Trophoblast cell (in vitro differentiated cells and primary cell): ENCODE results near the gene TRIM75. TPM values are rescaled to one million over a fixed set of nuclear protein-coding genes. Genes with fewer than 3 reads are reported as not detected.

ENCODE experiments used
- DNase-seq, 2 donors: peaks; one replicate each; pipeline ENCODE4 v3.0.0-alpha.2; 2016
- H2AFZ ChIP-seq: 2 replicates; pipeline ENCODE4 v1.6.1; 2013; ENCODE audit warnings: low read length, moderate library complexity, mild to moderate bottlenecking; ENCODE audit not compliant: insufficient read depth, poor library complexity
- H2AK5ac ChIP-seq: 2 replicates; pipeline ENCODE4 v1.6.1; 2013; ENCODE audit warnings: mild to moderate bottlenecking, low read length
- H2BK120ac ChIP-seq: 2 replicates; pipeline ENCODE4 v1.6.1; 2013; ENCODE audit warnings: low read length, mild to moderate bottlenecking, moderate library complexity; ENCODE audit not compliant: insufficient read depth, poor library complexity
- H2BK12ac ChIP-seq: 2 replicates; pipeline ENCODE4 v1.6.1; 2013; ENCODE audit warnings: mild to moderate bottlenecking, low read length, moderate library complexity
- H2BK5ac ChIP-seq: 2 replicates; pipeline ENCODE4 v1.6.1; 2013; ENCODE audit warnings: low read length, low read depth, moderate library complexity, mild to moderate bottlenecking; ENCODE audit not compliant: poor library complexity
- H3K14ac ChIP-seq: 2 replicates; pipeline ENCODE4 v1.6.1; 2013; ENCODE audit warnings: mild to moderate bottlenecking, low read length
- H3K18ac ChIP-seq: 2 replicates; pipeline ENCODE4 v1.6.1; 2013; ENCODE audit warnings: mild to moderate bottlenecking, low read length
- H3K23ac ChIP-seq: 2 replicates; pipeline ENCODE4 v1.6.1; 2013; ENCODE audit warnings: low read length
- H3K27ac ChIP-seq: 2 replicates; pipeline ENCODE4 v1.5.1; 2013; ENCODE audit warnings: low read depth, mild to moderate bottlenecking, inconsistent platforms, low read length, moderate library complexity
- H3K27me3 ChIP-seq: 2 replicates; pipeline ENCODE4 v1.6.1; 2013; ENCODE audit warnings: inconsistent platforms, mild to moderate bottlenecking, low read length, moderate library complexity; ENCODE audit not compliant: insufficient read depth
- H3K36me3 ChIP-seq, 2 experiments: 1 replicate in 1 of 2; 2 replicates in 1 of 2; pipeline ENCODE4 v1.6.1; 2013; ENCODE audit warnings: low read length in 2 of 2, mild to moderate bottlenecking in 2 of 2, moderate library complexity in 1 of 2; ENCODE audit not compliant: insufficient read depth in 2 of 2, control insufficient read depth in 1 of 2
- H3K4ac ChIP-seq: 2 replicates; pipeline ENCODE4 v1.6.1; 2013; ENCODE audit warnings: low read depth, mild to moderate bottlenecking, low read length, moderate library complexity
- H3K4me1 ChIP-seq, 2 experiments: 1 replicate in 1 of 2; 2 replicates in 1 of 2; pipeline ENCODE4 v1.6.1; 2013; ENCODE audit warnings: low read length in 2 of 2, mild to moderate bottlenecking in 2 of 2, moderate library complexity in 1 of 2; ENCODE audit not compliant: insufficient read depth in 2 of 2, control insufficient read depth in 1 of 2
- H3K4me2 ChIP-seq: 2 replicates; pipeline ENCODE4 v1.6.1; 2013; ENCODE audit warnings: inconsistent platforms, mild to moderate bottlenecking, low read length, moderate library complexity
- H3K4me3 ChIP-seq: 2 replicates; pipeline ENCODE4 v1.5.1; 2013; ENCODE audit warnings: mild to moderate bottlenecking, low read depth, low read length, inconsistent platforms
- H3K79me1 ChIP-seq: one replicate; pipeline ENCODE4 v1.6.1; 2013; ENCODE audit warnings: low read length
- H3K79me2 ChIP-seq: 2 replicates; pipeline ENCODE4 v1.6.1; 2013; ENCODE audit warnings: low read length, mild to moderate bottlenecking; ENCODE audit not compliant: control insufficient read depth, insufficient read depth, poor library complexity
- H3K9ac ChIP-seq: 2 replicates; pipeline ENCODE4 v1.6.1; 2013; ENCODE audit warnings: mild to moderate bottlenecking, low read length
- H3K9me3 ChIP-seq: 2 replicates; pipeline ENCODE4 v1.6.1; 2013; ENCODE audit warnings: low read depth, mild to moderate bottlenecking, control low read depth, inconsistent platforms, low read length; ENCODE audit not compliant: insufficient read depth
- H4K12ac ChIP-seq: 2 replicates; pipeline ENCODE4 v1.6.1; 2013; ENCODE audit warnings: low read depth, mild to moderate bottlenecking, low read length, moderate library complexity
- H4K8ac ChIP-seq: 2 replicates; pipeline ENCODE4 v1.6.1; 2013; ENCODE audit warnings: low read depth, mild to moderate bottlenecking, low read length, moderate library complexity
- H4K91ac ChIP-seq: one replicate; pipeline ENCODE4 v1.6.1; 2013; ENCODE audit warnings: low read depth, mild to moderate bottlenecking, low read length, moderate library complexity
- WGBS: extraction: QIAGEN DNeasy Blood & Tissue Kit; methylation state at CpG from one replicate; pipeline ENCODE4 v1.1.7; 2013; ENCODE audit warnings: missing lambda C conversion rate; ENCODE audit not compliant: insufficient read length, insufficient coverage; ENCODE audit errors: extremely low coverage; 5-methylcytosine and 5-hydroxymethylcytosine counted together
- polyA plus RNA-seq: library from polyadenylated mRNA; stranded (reverse); fragments of 200-250 nt; gene quantifications from 2 replicates; pipeline ENCODE4 v1.2.3, GENCODE V29; 2013

TRIM75 gene
- polyA plus RNA-seq = not detected in 2 replicates

- H3K36me3 ChIP-seq = no peaks in the 10 kb centered on the region
- no peaks in the 10 kb centered on the region for H3K79me2 ChIP-seq
- no peak within 1 kb of the TSS for H4K12ac ChIP-seq
- no peak within 1 kb of the TSS for H3K14ac ChIP-seq
- no peak within 1 kb of the TSS for H3K9ac ChIP-seq
- H2BK5ac ChIP-seq = no peak within 1 kb of the TSS
- no peak within 1 kb of the TSS for H2AFZ ChIP-seq
- no peak within 1 kb of the TSS for H4K91ac ChIP-seq
- no peak within 1 kb of the TSS for H4K8ac ChIP-seq
- H3K79me1 ChIP-seq = no peaks in the 10 kb centered on the region
- H3K4me2 ChIP-seq = no peak within 1 kb of the TSS
- no peak within 1 kb of the TSS for H3K18ac ChIP-seq
- H2BK120ac ChIP-seq = no peak within 1 kb of the TSS
- no CpG with 5 or more reads among the region's 6 CpGs for WGBS
- no peak for DNase-seq
- H3K23ac ChIP-seq = no peak within 1 kb of the TSS
- no peak within 1 kb of the TSS for H2BK12ac ChIP-seq
- H3K27me3 ChIP-seq = no peaks in the 10 kb centered on the region
- no peak within 1 kb of the TSS for H2AK5ac ChIP-seq
- H3K9me3 ChIP-seq = no peaks in the 10 kb centered on the region
- no peak within 1 kb of the TSS for H3K27ac ChIP-seq
- H3K4me1 ChIP-seq = no peaks in the 10 kb centered on the region
- no peak within 1 kb of the TSS for H3K4me3 ChIP-seq
- no peak within 1 kb of the TSS for H3K4ac ChIP-seq
These were observed at the start of gene TRIM75 for GRCh38 chr4:165053645-165054044. Gene TRIM75 (plus strand): TSS chr4:165053866. CDS start chr4:165059148, 5,282 bp downstream.

GRCh38 chr4:165005352-165005925, 48.2 kb upstream of the TRIM75 start:
- Histone ChIP-seq H3K79me2 (no peaks in the 10 kb centered on the region), H3K23ac (no peak overlapping the region), H4K91ac (no peak overlapping the region), H2BK12ac (no peak overlapping the region), H4K12ac (no peak overlapping the region), H2BK5ac (no peak overlapping the region), H3K27ac (no peak overlapping the region), H2BK120ac (no peak overlapping the region), H3K36me3 (no peaks in the 10 kb centered on the region), H3K79me1 (no peaks in the 10 kb centered on the region), H3K18ac (no peak overlapping the region), H3K27me3 (no peaks in the 10 kb centered on the region), H2AK5ac (no peak overlapping the region), H2AFZ (no peak overlapping the region), H4K8ac (no peak overlapping the region), H3K14ac (no peak overlapping the region), H3K4me2 (no peak overlapping the region), H3K4me1 (no peaks in the 10 kb centered on the region), H3K9ac (no peak overlapping the region), H3K4me3 (no peak overlapping the region), H3K9me3 (no peaks in the 10 kb centered on the region), H3K4ac (no peak overlapping the region)
- no CpG with 5 or more reads among the region's 6 CpGs for WGBS
- no peak for DNase-seq

GRCh38 chr4:165006456-165006855, 47.2 kb upstream of the TRIM75 start:
- Histone ChIP-seq H3K9me3 (no peaks in the 10 kb centered on the region), H3K79me1 (no peaks in the 10 kb centered on the region), H3K4me3 (no peak overlapping the region), H3K27ac (no peak overlapping the region), H3K14ac (no peak overlapping the region), H3K23ac (no peak overlapping the region), H2BK12ac (no peak overlapping the region), H2AK5ac (no peak overlapping the region), H3K4ac (no peak overlapping the region), H3K27me3 (no peaks in the 10 kb centered on the region), H2BK5ac (no peak overlapping the region), H4K12ac (no peak overlapping the region), H3K79me2 (no peaks in the 10 kb centered on the region), H3K9ac (no peak overlapping the region), H3K36me3 (no peaks in the 10 kb centered on the region), H2AFZ (no peak overlapping the region), H3K18ac (no peak overlapping the region), H2BK120ac (no peak overlapping the region), H4K91ac (no peak overlapping the region), H3K4me1 (no peaks in the 10 kb centered on the region), H3K4me2 (no peak overlapping the region), H4K8ac (no peak overlapping the region)
- DNase-seq = no peak
- WGBS = no CpG with 5 or more reads among the region's 9 CpGs

- no peak overlapping the region for H3K27ac ChIP-seq
- H3K23ac ChIP-seq = no peak overlapping the region
- H4K8ac ChIP-seq = no peak overlapping the region
- H2BK120ac ChIP-seq = no peak overlapping the region
- DNase-seq = no peak
- H3K4ac ChIP-seq = no peak overlapping the region
- H3K27me3 ChIP-seq = no peaks in the 10 kb centered on the region
- H3K79me1 ChIP-seq = no peaks in the 10 kb centered on the region
- no CpG with 5 or more reads among the region's 5 CpGs for WGBS
- H2AFZ ChIP-seq = no peak overlapping the region
- H2BK12ac ChIP-seq = no peak overlapping the region
- no peaks in the 10 kb centered on the region for H3K4me1 ChIP-seq
- H3K14ac ChIP-seq = no peak overlapping the region
- H3K9ac ChIP-seq = no peak overlapping the region
- no peak overlapping the region for H3K4me2 ChIP-seq
- H3K79me2 ChIP-seq = no peaks in the 10 kb centered on the region
- H4K91ac ChIP-seq = no peak overlapping the region
- no peaks in the 10 kb centered on the region for H3K36me3 ChIP-seq
- no peak overlapping the region for H2BK5ac ChIP-seq
- H4K12ac ChIP-seq = no peak overlapping the region
- no peaks in the 10 kb centered on the region for H3K9me3 ChIP-seq
- no peak overlapping the region for H3K18ac ChIP-seq
- no peak overlapping the region for H2AK5ac ChIP-seq
- no peak overlapping the region for H3K4me3 ChIP-seq
These were observed 46.8 kb upstream of the TRIM75 start for GRCh38 chr4:165006886-165007285.
